H1 (cell line): Measurements from ENCODE around the gene SLC25A15. TPM values are rescaled to one million over a fixed set of nuclear protein-coding genes. Genes with fewer than 3 reads are reported as not detected.

Experiments used
- ASH2L ChIP-seq: fragments of 200-600, 300-600 bp; sonication (generic); IDR thresholded peaks from one replicate; pipeline ENCODE4 v1.7.1; 2017; ENCODE audit warnings: low read length
- ATF3 ChIP-seq: IDR thresholded peaks from 2 replicates; pipeline ENCODE4 v1.6.1; 2011; ENCODE audit warnings: low read depth, mild to moderate bottlenecking, low read length; ENCODE audit not compliant: insufficient read depth
- E2F6 ChIP-seq: IDR thresholded peaks from 2 replicates; pipeline ENCODE4 v1.6.1; 2012; ENCODE audit warnings: inconsistent platforms
- KDM1A ChIP-seq: fragments of 200-600, 300-600 bp; sonication (generic); IDR thresholded peaks from 2 replicates; pipeline ENCODE4 v1.7.1; 2016; ENCODE audit warnings: mild to moderate bottlenecking, low read length, borderline replicate concordance
- POU5F1 ChIP-seq: IDR thresholded peaks from 2 replicates; pipeline ENCODE4 v1.6.1; 2011; ENCODE audit warnings: low read depth, mild to moderate bottlenecking, low read length, moderate library complexity
- SIRT6 ChIP-seq: IDR thresholded peaks from one replicate; pipeline ENCODE4 v1.7.1; 2012; ENCODE audit warnings: low read length, inconsistent platforms
- TAF1 ChIP-seq: IDR thresholded peaks from 2 replicates; pipeline ENCODE4 v1.6.1; 2011; ENCODE audit warnings: mild to moderate bottlenecking, low read depth, low read length
- TCF12 ChIP-seq: IDR thresholded peaks from 2 replicates; pipeline ENCODE4 v1.6.1; 2011; ENCODE audit warnings: low read depth, mild to moderate bottlenecking, low read length
- polyA plus RNA-seq, 7 experiments: library from polyadenylated mRNA; depleted of rRNA in 3 of 7; stranded (reverse) in 5 of 7; unstranded in 2 of 7; fragments of >200 nt in 5 of 7; fragments of 200-250 nt in 2 of 7; gene quantifications; 1 replicate in 5 of 7; 2 replicates in 1 of 7; 4 replicates in 1 of 7; pipeline versions ENCODE4 v1.2.1 to v1.2.3, GENCODE V29; 2011 to 2013; ENCODE audit warnings: missing spikeins in 2 of 7, mixed read lengths in 2 of 7
- total RNA-seq: library from RNA; stranded (reverse); fragmentation: NEBNext Ultra II Directional; extraction: Animal tissue kit (Norgen Biotek cat#: 25700); gene quantifications from 2 replicates; pipeline ENCODE4 v1.2.1, GENCODE V29; 2021

Gene SLC25A15
- total and polyA plus RNA-seq, 2 of the 8 experiments (the other 6 are each of a cell fraction or from before 2014, with no cell fraction given), result 12.4 to 23.4 TPM

- no peak for TF ChIP-seq E2F6
- no peak for TF ChIP-seq ATF3
- no peak for TF ChIP-seq TAF1
- TF ChIP-seq KDM1A, result no peak
- TF ChIP-seq TCF12, result no peak
- no peak for TF ChIP-seq SIRT6
- no peak for TF ChIP-seq POU5F1
- TF ChIP-seq ASH2L, result no peak
These were observed 3.1 kb downstream of the SLC25A15 start (continued) for GRCh38 chr13:40792284-40793051.
